ENCODE measurements around the gene CDIP1. TPM values are rescaled to one million over a fixed set of nuclear protein-coding genes. Genes with fewer than 3 reads are reported as not detected.

The CDIP1 gene
- total and polyA plus RNA-seq, 9 of the 15 experiments (the other 6 are each of a cell fraction or from before 2014, with no cell fraction given): 0.29 TPM; not detected in 8

GRCh38 chr16:4475880-4476788 is 62.4 kb downstream of the CDIP1 start, which contains the start of gene HMOX2 (continued):
- peak; percentile 84 to 92 for TF ChIP-seq MNT (conservative IDR thresholded peaks at IDR 0.05)
- TF ChIP-seq KAT2B (IDR thresholded peaks at IDR 0.05; ENCODE audit: low read depth, low read length): no peak
- no peak for TF ChIP-seq TAF7 (tag; IDR thresholded peaks at IDR 0.05)
- TF ChIP-seq PRDM10 (IDR thresholded peaks at IDR 0.05; ENCODE audit: partially characterized antibody): peak; percentile 34
- TF ChIP-seq SP2 (IDR thresholded peaks at IDR 0.05; ENCODE audit: extremely low read depth, low read depth, low read length, poor library complexity, severe bottlenecking): no peak
- TF ChIP-seq E4F1 (CRISPR knock-in tag; IDR thresholded peaks at IDR 0.05; ENCODE audit: borderline replicate concordance): no peak
- TF ChIP-seq ZNF655 (CRISPR knock-in tag; IDR thresholded peaks at IDR 0.05): no peak
- TF ChIP-seq ZNF830 (CRISPR knock-in tag; IDR thresholded peaks at IDR 0.05): no peak
- TF ChIP-seq BHLHE40 (IDR thresholded peaks at IDR 0.05; ENCODE audit: low read length): peak; percentile 85
- TF ChIP-seq ESRRA (IDR thresholded peaks at IDR 0.05; ENCODE audit: borderline replicate concordance, low read depth): peak; percentile 51; the same call in 1 of the 2 replicates
- no peak for TF ChIP-seq MCM3 (IDR thresholded peaks at IDR 0.05)
- TF ChIP-seq UBTF (IDR thresholded peaks at IDR 0.05; ENCODE audit: borderline replicate concordance in 1 of 2, low read depth in 2 of 2, low read length in 2 of 2): peak; percentile 87 to 88; a peak in 3 of 4 replicates
- TF ChIP-seq HIVEP1 (CRISPR knock-in tag; IDR thresholded peaks at IDR 0.05): no peak
- TF ChIP-seq KLF10 (CRISPR knock-in tag; IDR thresholded peaks at IDR 0.05): no peak
- peak in 1 of 2 experiments; percentile 65; a peak in 2 of 4 replicates for TF ChIP-seq HDAC1 (IDR thresholded peaks at IDR 0.05)
